Esophagus muscularis mucosa (tissue), 4 donors: Measurements from ENCODE around the gene CNNM4. TPM values are rescaled to one million over a fixed set of nuclear protein-coding genes. Genes with fewer than 3 reads are reported as not detected.

Experiments used
- DNase-seq: peaks from one replicate; pipeline ENCODE4 v3.0.0-alpha.2; 2017; ENCODE audit errors: extremely low spot score
- H3K27ac ChIP-seq, 4 donors: fragments of 200-600 bp; sonication (generic); replicated peaks in 1 of 4; 1 replicate in 3 of 4; 2 replicates in 1 of 4; pipeline ENCODE4 v1.5.1; 2016 to 2019; ENCODE audit warnings: mild to moderate bottlenecking in 1 of 4
- H3K27me3 ChIP-seq, 4 donors: fragments of 200-600 bp; sonication (generic); one replicate each; pipeline versions ENCODE4 v1.5.1 to v1.6.0; 2016 to 2019
- H3K36me3 ChIP-seq, 4 donors: fragments of 200-600 bp; sonication (generic); one replicate each; pipeline ENCODE4 v1.5.1; 2016 to 2019
- H3K4me1 ChIP-seq, 4 donors: fragments of 200-600 bp; sonication (generic); one replicate each; pipeline ENCODE4 v1.5.1; 2016 to 2019
- H3K4me3 ChIP-seq, 4 donors: fragments of 200-600 bp; sonication (generic); 1 replicate in 2 of 4; 2 replicates in 2 of 4; pipeline ENCODE4 v1.5.1; 2016 to 2019; ENCODE audit warnings: mild to moderate bottlenecking in 4 of 4, moderate library complexity in 1 of 4
- H3K9me3 ChIP-seq, 4 donors: fragments of 200-600 bp; sonication (generic); 1 replicate in 3 of 4; 2 replicates in 1 of 4; pipeline ENCODE4 v1.5.1; 2016 to 2019
- CTCF ChIP-seq, 3 experiments: fragments of 200-600 bp in 2 of 3; fragments of 450-650 bp in 1 of 3; sonication (generic) in 2 of 3; IDR thresholded peaks; one replicate each; pipeline ENCODE4 v1.5.1; 2017 to 2019; ENCODE audit warnings: antibody characterized with exemption in 3 of 3, mild to moderate bottlenecking in 2 of 3, moderate library complexity in 1 of 3
- EP300 ChIP-seq: sonication (generic); formaldehyde crosslinking; IDR thresholded peaks from one replicate; pipeline ENCODE4 v1.6.1; 2017; ENCODE audit warnings: antibody characterized with exemption
- POLR2A ChIP-seq: fragments of 450-650 bp; IDR thresholded peaks from one replicate; pipeline ENCODE4 v1.6.1; 2017; ENCODE audit warnings: antibody characterized with exemption, moderate library complexity, mild to moderate bottlenecking, low read depth
- POLR2AphosphoS5 ChIP-seq, 2 donors: sonication (generic); formaldehyde crosslinking; IDR thresholded peaks; one replicate each; pipeline ENCODE4 v1.6.1; 2017; ENCODE audit warnings: antibody characterized with exemption in 2 of 2
- WGBS: methylation state at CpG from one replicate; pipeline ENCODE4 v1.1.5; 2018; 5-methylcytosine and 5-hydroxymethylcytosine counted together
- intact Hi-C: fragments of 100-400 bp; cut with DNase I; formaldehyde crosslinking; loops from one replicate; pipeline ENCODE4 v1.15.1; 2023
- small RNA-seq, 3 donors: library from RNA; depleted of rRNA; stranded (forward); fragments of <200 nt; gene quantifications; one replicate each; pipeline ENCODE3, GENCODE V24; 2016
- total RNA-seq, 4 donors: library from RNA; depleted of rRNA; stranded (reverse); fragments of >200 nt; gene quantifications; one replicate each; pipeline versions ENCODE4 v1.1.0 to v1.2.1, GENCODE V29; 2016

The CNNM4 gene
- total RNA-seq, 4 donors from 2014 or later: 3.3 to 7.5 (median 5.3) TPM

- no peaks in the 10 kb centered on the region for H3K27me3 ChIP-seq
- peak overlapping the region; percentile 83 to 100 (median 85) for H3K27ac ChIP-seq
- no peaks in the 10 kb centered on the region for H3K9me3 ChIP-seq
- peak overlapping the region; percentile 65 to 82 (median 70) for H3K4me3 ChIP-seq
- intact Hi-C loops: loop anchor here (2.0 kb wide), 1 partner anchor 94 kb away; no protein-coding TSS in a partner anchor
- H3K4me1 ChIP-seq: peaks cover 35 to 86% (median 81%) of the 10 kb centered on the region in 4 donors
- TF ChIP-seq POLR2A (no peak), POLR2AphosphoS5 (IDR thresholded peaks at IDR 0.05) (peak in 1 of 2 donors; percentile 5)
- peaks cover 33 to 48% (median 46%) of the 10 kb centered on the region in 4 donors for H3K36me3 ChIP-seq
- 46% methylated on average over 9 of the region's 11 CpGs for WGBS
- DNase-seq: no peak
These were observed 98.5 kb downstream of the CNNM4 start for GRCh38 chr2:96859099-96859649.

DNA sequence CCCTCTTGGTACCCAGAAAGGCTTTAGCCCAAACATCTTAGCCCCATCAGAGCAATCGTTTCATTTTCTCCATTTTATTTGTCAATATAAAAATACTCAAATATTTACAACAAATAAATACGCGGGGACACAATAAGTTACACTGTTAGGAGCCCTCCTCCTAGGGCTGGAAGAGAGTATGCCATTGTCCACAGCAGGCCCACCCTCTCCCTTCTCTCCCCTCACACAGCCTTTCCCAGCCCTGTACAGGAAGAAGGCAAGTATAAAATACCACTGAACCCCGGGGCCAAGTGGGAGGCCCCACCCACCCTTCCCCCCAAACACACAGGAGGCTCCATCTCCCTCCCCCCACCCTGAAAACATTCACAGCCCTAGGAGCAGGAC, 99.0 kb downstream of the CNNM4 start:
- H3K9me3 ChIP-seq: no peaks in the 10 kb centered on the region
- no peak for DNase-seq
- peaks cover 38 to 49% (median 48%) of the 10 kb centered on the region in 4 donors for H3K36me3 ChIP-seq
- no peaks in the 10 kb centered on the region for H3K27me3 ChIP-seq
- WGBS: 31% methylated on average over 3 of the region's 4 CpGs
- H3K27ac ChIP-seq: peak overlapping the region; percentile 83 to 100 (median 85)
- peaks cover 39 to 91% (median 85%) of the 10 kb centered on the region in 4 donors for H3K4me1 ChIP-seq
- intact Hi-C loops: loop anchor here (2.0 kb wide), 1 partner anchor 93 kb away; no protein-coding TSS in a partner anchor
- H3K4me3 ChIP-seq: no peak overlapping the region
- no peak for TF ChIP-seq CTCF (IDR thresholded peaks at IDR 0.05)
- TF ChIP-seq POLR2AphosphoS5 (IDR thresholded peaks at IDR 0.05): no peak
- no peak for TF ChIP-seq POLR2A
- TF ChIP-seq EP300: no peak

DNA sequence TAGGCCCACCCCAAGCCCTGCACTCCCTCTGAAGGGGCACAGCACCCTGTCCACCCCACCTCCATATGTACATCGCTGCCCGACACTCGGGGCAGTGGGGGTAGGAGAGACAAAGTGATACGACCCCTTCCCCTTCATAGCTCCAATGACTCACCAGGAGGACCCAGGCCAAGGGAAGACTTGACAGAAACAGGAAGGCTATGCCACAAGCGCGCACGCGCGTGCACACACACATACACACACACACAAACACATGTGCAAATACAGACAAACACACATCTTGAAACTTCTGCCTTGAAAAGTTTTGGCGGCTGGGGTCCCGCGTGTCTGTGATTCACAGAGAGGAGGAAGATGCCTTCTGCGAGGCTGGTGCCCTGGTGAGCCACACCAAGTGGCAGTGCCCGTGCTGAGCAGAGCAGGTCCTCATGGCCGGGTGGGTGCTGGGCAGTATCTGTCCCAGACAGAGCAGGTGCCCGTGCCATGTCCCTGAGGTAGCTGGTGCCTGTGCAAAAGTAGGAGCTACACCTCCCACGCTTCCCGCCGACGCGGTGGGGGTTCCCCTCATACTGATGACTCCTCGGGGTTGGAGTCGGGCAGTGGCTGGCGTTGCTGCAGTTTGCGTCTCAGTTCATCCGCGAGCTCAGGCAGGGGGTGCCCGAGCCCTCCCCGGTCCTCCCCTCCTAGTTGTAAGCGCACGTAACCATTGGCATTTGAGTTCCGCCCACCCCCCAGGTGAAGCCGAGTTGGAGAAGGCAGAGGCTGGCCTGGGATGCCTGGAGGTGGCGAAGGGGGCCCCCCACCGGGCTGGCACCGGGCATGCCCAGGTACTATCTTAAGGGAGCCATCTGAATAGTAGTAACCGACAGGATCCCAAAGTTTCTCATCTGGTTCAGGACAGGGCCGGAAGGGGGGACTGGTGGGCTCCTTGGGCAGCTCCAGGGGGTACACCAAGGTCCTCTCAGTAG, 99.6 kb downstream of the CNNM4 start:
- Histone ChIP-seq H3K4me1 (peaks cover 43 to 91% (median 85%) of the 10 kb centered on the region in 4 donors), H3K36me3 (peaks cover 44 to 56% (median 55%) of the 10 kb centered on the region in 4 donors), H3K27ac (peak overlapping the region; percentile 83 to 100 (median 85)), H3K4me3 (no peak overlapping the region), H3K9me3 (no peaks in the 10 kb centered on the region), H3K27me3 (no peaks in the 10 kb centered on the region)
- no peak for DNase-seq
- WGBS: 65% methylated on average over 31 of the region's 38 CpGs
- TF ChIP-seq POLR2AphosphoS5 (IDR thresholded peaks at IDR 0.05): peak in 1 of 2 donors; percentile 45
- TF ChIP-seq CTCF (IDR thresholded peaks at IDR 0.05): no peak
- intact Hi-C loops: no loop called here

DNA sequence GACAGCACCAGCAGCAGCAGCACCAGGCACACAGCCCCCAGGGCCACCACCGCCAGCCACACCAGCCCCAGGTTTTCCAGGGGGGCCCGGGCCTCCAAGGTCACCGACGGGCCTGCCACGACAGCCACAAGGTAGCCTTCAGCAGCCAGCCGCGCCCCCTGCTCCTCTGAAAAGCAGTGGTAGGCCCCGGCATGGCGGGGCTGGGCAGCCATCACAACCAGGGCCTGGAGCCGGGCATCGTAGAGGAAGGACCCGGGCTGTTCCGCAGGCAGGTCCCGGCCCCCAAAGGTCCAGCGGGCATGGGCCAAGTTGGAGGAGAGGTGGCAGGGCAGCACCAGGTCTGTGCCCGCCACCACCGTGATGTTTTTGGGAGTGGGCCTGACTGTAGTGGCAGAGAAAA, 100.4 kb downstream of the CNNM4 start:
- Histone ChIP-seq H3K27me3 (no peaks in the 10 kb centered on the region), H3K27ac (peak overlapping the region; percentile 83 to 100 (median 85)), H3K9me3 (no peaks in the 10 kb centered on the region), H3K36me3 (peaks cover 49 to 63% (median 62%) of the 10 kb centered on the region in 4 donors), H3K4me1 (peaks cover 51 to 92% (median 89%) of the 10 kb centered on the region in 4 donors), H3K4me3 (no peak overlapping the region)
- 82% methylated on average over 14 of the region's 17 CpGs for WGBS
- TF ChIP-seq EP300 (no peak), POLR2A (no peak), CTCF (IDR thresholded peaks at IDR 0.05) (no peak)
- DNase-seq: no peak
- intact Hi-C loops: no loop called here

Small RNA genes within 50 kb of the gene (small RNA-seq; reads per million reads assigned to genes)
- 1.3 to 3.2 (median 1.4) reads per million in 3 donors for gene MIR3127

Other genes with a start within 250 kb of the CNNM4 start
- 100 to 1,000 TPM in 1 of 4 donors, 10 to 100 TPM in 3; 26.2 to 238 (median 70.7) TPM for gene ARID5A, start 224.2 kb upstream of the CNNM4 start, total RNA-seq
- 10 to 100 TPM; 54.2 to 63.1 (median 59.5) TPM for gene KANSL3, start 122.6 kb upstream of the CNNM4 start, total RNA-seq
- under 1 TPM in 1 of 4 donors, not detected in 3; under 0.01 TPM for gene FER1L5, start 118.1 kb upstream of the CNNM4 start, total RNA-seq
- 10 to 100 TPM; 13.7 to 22.1 (median 21.2) TPM for gene LMAN2L, start 20.8 kb upstream of the CNNM4 start, total RNA-seq
- gene CNNM3, start 55.4 kb downstream of the CNNM4 start, total RNA-seq: 10 to 100 TPM; 11.8 to 30.3 (median 22.1) TPM
- gene ANKRD23, start 83.1 kb downstream of the CNNM4 start, total RNA-seq: 1 to 10 TPM; 2.2 to 6.0 (median 4.2) TPM
- gene ANKRD39, start 97.1 kb downstream of the CNNM4 start, total RNA-seq: 10 to 100 TPM; 12.4 to 17.2 (median 14.7) TPM
- gene SEMA4C, start 109.2 kb downstream of the CNNM4 start, total RNA-seq: 10 to 100 TPM; 54.4 to 82.7 (median 75.4) TPM
- gene FAM178B, start 225.7 kb downstream of the CNNM4 start, total RNA-seq: 1 to 10 TPM in 1 of 4 donors, under 1 TPM in 1, not detected in 2; 0.83 to 3.5 TPM